Measurements from ENCODE around the gene ANKMY1.

GRCh38 chr2:240563951-240564560, 6.3 kb upstream of the ANKMY1 start:
- TF ChIP-seq SP1 (IDR thresholded peaks at IDR 0.05; ENCODE audit: low read depth), result no peak
- no peak for TF ChIP-seq ZNF274 (IDR thresholded peaks at IDR 0.05; ENCODE audit: low read depth, low read length)
- no peak for TF ChIP-seq YY1 (IDR thresholded peaks at IDR 0.05; ENCODE audit: extremely low read depth, insufficient replicate concordance, low read depth, low read length)
- no peak for TF ChIP-seq ZFX (IDR thresholded peaks at IDR 0.05)
- no peak for TF ChIP-seq EZH2 (IDR thresholded peaks at IDR 0.05)
- TF ChIP-seq POLR2AphosphoS5 (IDR thresholded peaks at IDR 0.05; ENCODE audit: low read depth, low read length), result no peak
- no peak for TF ChIP-seq CTCF (IDR thresholded peaks at IDR 0.05 in 2 of 3, conservative IDR thresholded peaks at IDR 0.05 in 1 of 3; ENCODE audit: borderline replicate concordance in 1 of 3, insufficient read depth in 1 of 3, low read depth in 2 of 3, low read length in 2 of 3)
- no peak for TF ChIP-seq EZH2phosphoT487 (IDR thresholded peaks at IDR 0.05; ENCODE audit: borderline replicate concordance)
- TF ChIP-seq REST (IDR thresholded peaks at IDR 0.05; ENCODE audit: low read depth), result no peak
- TF ChIP-seq SIN3A (IDR thresholded peaks at IDR 0.05; ENCODE audit: low read depth), result no peak
- TF ChIP-seq POLR2A (IDR thresholded peaks at IDR 0.05; ENCODE audit: borderline replicate concordance, extremely low read depth, insufficient read depth, insufficient read length), result no peak

Measured in HCT116 (cell line).